ENCODE measurements around the gene TWNK.

DNA sequence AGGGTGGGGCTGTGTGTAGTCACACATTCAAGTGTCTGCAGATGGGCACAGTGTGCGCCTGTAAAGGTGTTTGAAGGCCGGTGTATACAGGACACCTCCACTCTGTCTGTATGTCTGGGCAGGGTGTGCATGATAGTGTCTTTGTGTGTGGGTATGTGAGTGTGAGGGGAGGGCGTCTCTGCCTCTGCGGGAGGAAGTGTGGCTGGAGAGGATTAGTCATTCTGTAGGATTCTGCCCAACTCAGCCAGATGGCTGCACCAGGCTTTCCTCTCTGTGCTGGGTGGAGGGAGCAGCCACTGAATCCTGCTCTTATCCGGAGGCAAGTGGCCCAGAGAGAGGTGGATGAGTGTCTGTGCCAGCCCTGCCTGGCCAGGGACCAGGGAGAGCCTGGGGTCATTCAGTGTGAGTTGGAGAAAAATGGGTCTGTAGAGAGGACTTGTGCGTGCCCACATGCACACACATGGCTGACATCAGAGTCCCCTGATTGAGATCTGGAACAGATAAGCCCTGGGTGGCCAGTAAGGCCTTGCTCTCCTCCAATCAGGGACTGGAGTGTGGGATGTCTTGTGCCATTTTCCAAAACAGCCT is 45.4 kb downstream of the TWNK start:
- TF ChIP-seq GATA2 (IDR thresholded peaks at IDR 0.05; ENCODE audit: low read depth, low read length) (peak; percentile 100), GATA3 (IDR thresholded peaks at IDR 0.05; ENCODE audit: low read depth, low read length) (peak; percentile 96)
